Mammary epithelial cell (primary cell): ENCODE results near the gene GTSE1.

Experiments
- CTCF ChIP-seq, 2 donors: IDR thresholded peaks in 1 of 2; conservative IDR thresholded peaks in 1 of 2; 2 replicates each; pipeline ENCODE4 v1.5.1; 2011 to 2012; ENCODE audit warnings: inconsistent platforms in 2 of 2, low read length in 2 of 2, mild to moderate bottlenecking in 2 of 2, control low read depth in 1 of 2, low read depth in 1 of 2; ENCODE audit not compliant: insufficient read depth in 1 of 2; ENCODE audit errors: extremely low read depth in 1 of 2
- EZH2 ChIP-seq: IDR thresholded peaks from 2 replicates; pipeline ENCODE4 v1.6.1; 2012; ENCODE audit warnings: low read length, inconsistent platforms, borderline replicate concordance

GRCh38 chr22:46351131-46351735, 54.6 kb downstream of the GTSE1 start:
- TF ChIP-seq CTCF (conservative IDR thresholded peaks at IDR 0.05 in 1 of 2, IDR thresholded peaks at IDR 0.05 in 1 of 2; ENCODE audit: extremely low read depth in 1 of 2, insufficient read depth in 1 of 2, low read depth in 1 of 2, low read length in 2 of 2) = no peak
- TF ChIP-seq EZH2 = no peak
